HEK293 (cell line): ENCODE data around the gene PNPLA3.

ENCODE experiments used
- CTCF ChIA-PET: fragments of 350-600 bp; formaldehyde crosslinking; extraction: SDS; loops from one replicate; lab custom pipeline; 2021; ENCODE audit warnings: antibody characterized with exemption; lab: Yijun Ruan, JAX
- POLR2A ChIA-PET: fragments of 300-600 bp; formaldehyde crosslinking; extraction: SDS; loops from one replicate; lab custom pipeline; 2020; ENCODE audit warnings: antibody characterized with exemption, inconsistent platforms; lab: Yijun Ruan, JAX
- H3K27ac ChIP-seq: fragments of 200-500 bp; sonication (Bioruptor generic); 2 replicates; pipeline ENCODE4 v1.5.1; 2014; ENCODE audit warnings: low read depth, low read length, control low read depth, inconsistent platforms; ENCODE audit errors: extremely low read depth
- H3K36me3 ChIP-seq, 2 experiments: fragments of 200-500 bp in 1 of 2; sonication (Bioruptor generic) in 1 of 2; 1 replicate in 1 of 2; 2 replicates in 1 of 2; pipeline ENCODE4 v1.5.1; 2014 to 2017; ENCODE audit warnings: inconsistent platforms in 2 of 2, low read length in 2 of 2; ENCODE audit not compliant: control insufficient read depth in 2 of 2, insufficient read depth in 1 of 2
- H3K4me1 ChIP-seq: fragments of 200-500 bp; sonication (Bioruptor generic); 2 replicates; pipeline ENCODE4 v1.5.1; 2014; ENCODE audit warnings: mild to moderate bottlenecking, low read length, inconsistent platforms; ENCODE audit not compliant: control insufficient read depth, insufficient read depth
- H3K4me3 ChIP-seq: 2 replicates; pipeline ENCODE4 v1.5.1; 2011; ENCODE audit warnings: low read depth, mild to moderate bottlenecking, control low read depth, low read length, moderate library complexity
- H3K9me3 ChIP-seq: fragments of 200-500 bp; sonication (Bioruptor generic); 2 replicates; pipeline ENCODE4 v1.5.1; 2014; ENCODE audit warnings: low read depth, low read length, inconsistent platforms; ENCODE audit not compliant: control insufficient read depth, insufficient read depth
- GLIS1 ChIP-seq: fragments of 450-650 bp; formaldehyde crosslinking; IDR thresholded peaks from 2 replicates; pipeline ENCODE4 v1.5.1; 2016; ENCODE audit warnings: missing biosample characterization, missing genetic modification characterization
- PBX3 ChIP-seq: sonication (generic); formaldehyde crosslinking; IDR thresholded peaks from 2 replicates; pipeline ENCODE4 v1.8.1; 2022; ENCODE audit warnings: mild to moderate bottlenecking, moderate library complexity, missing genetic modification reagents
- REPIN1 ChIP-seq: fragments of 450-650 bp; formaldehyde crosslinking; IDR thresholded peaks from 2 replicates; pipeline ENCODE4 v1.5.1; 2017; ENCODE audit warnings: missing biosample characterization, missing genetic modification characterization, low read depth
- ZIC2 ChIP-seq: fragments of 450-650 bp; formaldehyde crosslinking; IDR thresholded peaks from 2 replicates; pipeline ENCODE4 v1.5.1; 2016; ENCODE audit warnings: missing biosample characterization, missing genetic modification characterization
- ZNF121 ChIP-seq: fragments of 450-650 bp; formaldehyde crosslinking; IDR thresholded peaks from 2 replicates; pipeline ENCODE4 v1.5.1; 2016; ENCODE audit warnings: missing biosample characterization, missing genetic modification characterization
- ZNF513 ChIP-seq: fragments of 450-650 bp; IDR thresholded peaks from 2 replicates; pipeline ENCODE4 v1.5.1; 2018; ENCODE audit warnings: missing biosample characterization, missing genetic modification characterization
- ZNF610 ChIP-seq: fragments of 450-650 bp; formaldehyde crosslinking; IDR thresholded peaks from 2 replicates; pipeline ENCODE4 v1.5.1; 2016; ENCODE audit warnings: missing biosample characterization, missing genetic modification characterization, borderline replicate concordance
- ZNF623 ChIP-seq: fragments of 450-650 bp; formaldehyde crosslinking; IDR thresholded peaks from 2 replicates; pipeline ENCODE4 v1.5.1; 2016; ENCODE audit warnings: missing biosample characterization, missing genetic modification characterization
- ZNF707 ChIP-seq: fragments of 450-650 bp; formaldehyde crosslinking; IDR thresholded peaks from 2 replicates; pipeline ENCODE4 v1.5.1; 2016; ENCODE audit warnings: missing biosample characterization, missing genetic modification characterization
- ZNF830 ChIP-seq: fragments of 450-650 bp; IDR thresholded peaks from 2 replicates; pipeline ENCODE4 v1.5.0; 2018; ENCODE audit warnings: missing biosample characterization, missing genetic modification characterization, low read depth, mild to moderate bottlenecking, moderate library complexity
- TF ChIP-seq, protein P1 (sequence below): fragments of 450-650 bp; formaldehyde crosslinking; IDR thresholded peaks from 2 replicates; pipeline ENCODE4 v1.5.1; 2016; ENCODE audit warnings: missing biosample characterization, missing genetic modification characterization
- TF ChIP-seq, protein P2 (sequence below): fragments of 450-650 bp; formaldehyde crosslinking; IDR thresholded peaks from 2 replicates; pipeline ENCODE4 v1.5.1; 2016; ENCODE audit warnings: missing biosample characterization, missing genetic modification characterization

Gene PNPLA3

GRCh38 chr22:43878831-43879550 is 44.6 kb upstream of the PNPLA3 start:
- no peak overlapping the region for H3K27ac ChIP-seq
- no peak overlapping the region for H3K4me3 ChIP-seq
- no peaks in the 10 kb centered on the region for H3K4me1 ChIP-seq
- ChIA-PET CTCF (interaction anchor here (2.1 kb wide), 1 partner anchor 67 kb away, joined by 9 read pairs; no protein-coding TSS in a partner anchor), POLR2A (no interaction called here)
- H3K9me3 ChIP-seq: no peaks in the 10 kb centered on the region
- no peaks in the 10 kb centered on the region for H3K36me3 ChIP-seq
- TF ChIP-seq ZNF623 (tag by site-specific recombination) (peak; percentile 89), ZNF830 (tag by site-specific recombination) (no peak)

- H3K27ac ChIP-seq: no peak overlapping the region
- no peaks in the 10 kb centered on the region for H3K4me1 ChIP-seq
- no peaks in the 10 kb centered on the region for H3K36me3 ChIP-seq
- ChIA-PET POLR2A (no interaction called here), CTCF (interaction anchor here (0.6 to 2.1 kb wide), 2 partner anchors 66 to 252 kb away, joined by 4 to 9 read pairs; no protein-coding TSS in a partner anchor)
- TF ChIP-seq ZNF121 (tag by site-specific recombination) (peak; percentile 48; the same call in 1 of the 2 replicates), ZNF513 (tag by site-specific recombination) (no peak), ZIC2 (no peak), ZNF707 (no peak)
- H3K4me3 ChIP-seq: no peak overlapping the region
- H3K9me3 ChIP-seq: no peaks in the 10 kb centered on the region
Observed at GRCh38 chr22:43879901-43880540, 43.6 kb upstream of the PNPLA3 start.

DNA sequence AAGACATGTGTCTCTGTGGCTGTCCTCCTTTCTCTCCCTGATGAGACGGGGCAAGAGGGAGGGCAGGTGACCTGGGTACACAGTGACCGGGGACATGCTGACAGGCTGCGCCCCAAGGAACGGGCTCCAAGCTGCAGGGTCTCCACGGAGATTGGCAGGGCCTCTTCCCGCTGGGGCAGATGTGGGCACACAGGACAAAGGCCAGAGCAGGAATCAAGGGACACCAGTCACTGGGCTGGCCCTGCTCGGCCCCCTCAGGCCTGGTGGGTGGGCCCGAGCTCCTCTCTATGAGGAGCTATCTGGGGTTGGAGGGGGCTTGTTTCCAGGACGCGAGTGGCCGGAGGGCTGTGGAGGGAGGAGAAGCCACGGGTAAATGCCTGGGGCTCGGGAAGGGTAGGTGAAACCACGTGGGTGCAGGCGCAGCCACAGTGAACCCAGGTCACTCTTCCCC is 43.0 kb upstream of the PNPLA3 start:
- ChIA-PET POLR2A (no interaction called here), CTCF (interaction anchor here (0.6 to 2.1 kb wide), 2 partner anchors 65 to 252 kb away, joined by 4 to 9 read pairs; no protein-coding TSS in a partner anchor)
- no peak overlapping the region for H3K27ac ChIP-seq
- no peaks in the 10 kb centered on the region for H3K36me3 ChIP-seq
- H3K4me1 ChIP-seq: no peaks in the 10 kb centered on the region
- no peak overlapping the region for H3K4me3 ChIP-seq
- no peaks in the 10 kb centered on the region for H3K9me3 ChIP-seq
- no peak for TF ChIP-seq PBX3 (CRISPR knock-in tag)
- TF ChIP-seq ZNF610 (tag by site-specific recombination): no peak
- TF ChIP-seq REPIN1 (tag by site-specific recombination): no peak
- TF ChIP-seq, protein P1, sequence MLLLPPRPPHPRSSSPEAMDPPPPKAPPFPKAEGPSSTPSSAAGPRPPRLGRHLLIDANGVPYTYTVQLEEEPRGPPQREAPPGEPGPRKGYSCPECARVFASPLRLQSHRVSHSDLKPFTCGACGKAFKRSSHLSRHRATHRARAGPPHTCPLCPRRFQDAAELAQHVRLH (tag by site-specific recombination): no peak
- TF ChIP-seq, protein P2, sequence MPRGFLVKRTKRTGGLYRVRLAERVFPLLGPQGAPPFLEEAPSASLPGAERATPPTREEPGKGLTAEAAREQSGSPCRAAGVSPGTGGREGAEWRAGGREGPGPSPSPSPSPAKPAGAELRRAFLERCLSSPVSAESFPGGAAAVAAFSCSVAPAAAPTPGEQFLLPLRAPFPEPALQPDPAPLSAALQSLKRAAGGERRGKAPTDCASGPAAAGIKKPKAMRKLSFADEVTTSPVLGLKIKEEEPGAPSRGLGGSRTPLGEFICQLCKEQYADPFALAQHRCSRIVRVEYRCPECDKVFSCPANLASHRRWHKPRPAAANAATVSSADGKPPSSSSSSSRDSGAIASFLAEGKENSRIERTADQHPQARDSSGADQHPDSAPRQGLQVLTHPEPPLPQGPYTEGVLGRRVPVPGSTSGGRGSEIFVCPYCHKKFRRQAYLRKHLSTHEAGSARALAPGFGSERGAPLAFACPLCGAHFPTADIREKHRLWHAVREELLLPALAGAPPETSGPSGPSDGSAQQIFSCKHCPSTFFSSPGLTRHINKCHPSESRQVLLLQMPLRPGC (tag by site-specific recombination): no peak
- no peak for TF ChIP-seq GLIS1
